Left lung (tissue), 10 donors: ENCODE results near the gene PLA2G4B. TPM values are rescaled to one million over a fixed set of nuclear protein-coding genes. Genes with fewer than 3 reads are reported as not detected.
A peak's percentile ranks its signal among the peaks of the same experiment; 100 is the strongest.

Experiments used
- ATAC-seq: fragments of 200-7000 bp; cut with Tn5 transposase; one replicate; pipeline ENCODE4 v1.9.1; 2020; ENCODE audit warnings: moderate library complexity
- DNase-seq, 4 donors: peaks; one replicate each; pipeline ENCODE4 v3.0.0-alpha.2; 2013 to 2020
- H3K27ac ChIP-seq, 2 donors: fragments of 200-600 bp; sonication (generic) in 1 of 2; one replicate each; pipeline versions ENCODE4 v1.5.0 to v1.8.0; 2020 to 2021
- H3K27me3 ChIP-seq, 2 donors: fragments of 200-600 bp; sonication (generic) in 1 of 2; one replicate each; pipeline versions ENCODE4 v1.5.0 to v1.8.0; 2020 to 2021
- H3K36me3 ChIP-seq, 2 donors: fragments of 200-600 bp; sonication (generic) in 1 of 2; one replicate each; pipeline versions ENCODE4 v1.5.0 to v1.8.0; 2020 to 2021
- H3K4me1 ChIP-seq, 2 donors: fragments of 200-600 bp; one replicate each; pipeline ENCODE4 v1.8.0; 2021
- H3K4me3 ChIP-seq, 2 donors: fragments of 200-600 bp; sonication (generic) in 1 of 2; one replicate each; pipeline versions ENCODE4 v1.5.0 to v1.8.0; 2020 to 2021; ENCODE audit warnings: mild to moderate bottlenecking in 1 of 2
- H3K9me3 ChIP-seq, 2 donors: fragments of 200-600 bp; sonication (generic) in 1 of 2; one replicate each; pipeline versions ENCODE4 v1.5.0 to v1.8.0; 2020 to 2021
- CTCF ChIP-seq, 2 donors: fragments of 200-600 bp; sonication (generic) in 1 of 2; IDR thresholded peaks; one replicate each; pipeline versions ENCODE4 v1.5.0 to v1.8.0; 2021; ENCODE audit warnings: antibody characterized with exemption in 2 of 2
- intact Hi-C, 2 donors: fragments of 100-400 bp; cut with DNase I; formaldehyde crosslinking; loops; one replicate each; pipeline versions ENCODE4 v1.11.2 to v1.14.2; 2022
- polyA plus RNA-seq, 6 donors: library from polyadenylated mRNA; unstranded; fragments of 120-200 nt; gene quantifications; one replicate each; pipeline ENCODE4 v1.2.1, GENCODE V29; 2013; ENCODE audit not compliant: insufficient read length in 6 of 6
- total RNA-seq, 2 donors: library from RNA; stranded (reverse); fragmentation: NEBNext Ultra II Directional; extraction: Animal tissue kit (Norgen Biotek cat#: 25700); gene quantifications; one replicate each; pipeline ENCODE4 v1.2.1, GENCODE V29; 2021
- donor health status: DM: no; HTN: yes; CAD: no.
- donor health status: DM: no; HTN: no; CAD: no.

PLA2G4B gene
- total and polyA plus RNA-seq, 8 donors: 9.2 to 23.1 (median 11.3) TPM

GRCh38 chr15:41880156-41880877 lies 41.7 kb downstream of the PLA2G4B start:
- Histone ChIP-seq H3K4me1 (peaks cover 9 to 15% of the 10 kb centered on the region in 2 donors), H3K4me3 (no peak overlapping the region), H3K9me3 (no peaks in the 10 kb centered on the region), H3K27ac (no peak overlapping the region), H3K27me3 (peaks cover 0 to 20% of the 10 kb centered on the region in 2 donors), H3K36me3 (peaks cover 0 to 2% of the 10 kb centered on the region in 2 donors)
- TF ChIP-seq CTCF (IDR thresholded peaks at IDR 0.05): no peak
- no peak for ATAC-seq
- DNase-seq: peak in 1 of 4 donors; percentile 63
- intact Hi-C loops: no loop called here

GRCh38 chr15:41881086-41881485 lies 42.4 kb downstream of the PLA2G4B start:
- intact Hi-C loops: no loop called here
- Histone ChIP-seq H3K4me3 (no peak overlapping the region), H3K27ac (no peak overlapping the region), H3K36me3 (peaks cover 0 to 10% of the 10 kb centered on the region in 2 donors), H3K27me3 (peaks cover 0 to 20% of the 10 kb centered on the region in 2 donors), H3K9me3 (no peaks in the 10 kb centered on the region), H3K4me1 (peaks cover 9 to 15% of the 10 kb centered on the region in 2 donors)
- DNase-seq (no peak), ATAC-seq (no peak)
- TF ChIP-seq CTCF (IDR thresholded peaks at IDR 0.05): no peak

- no peak for TF ChIP-seq CTCF (IDR thresholded peaks at IDR 0.05)
- Histone ChIP-seq H3K27me3 (peaks cover 0 to 20% of the 10 kb centered on the region in 2 donors), H3K4me3 (no peak overlapping the region), H3K27ac (no peak overlapping the region), H3K9me3 (no peaks in the 10 kb centered on the region), H3K36me3 (peaks cover 0 to 11% of the 10 kb centered on the region in 2 donors), H3K4me1 (peaks cover 9 to 15% of the 10 kb centered on the region in 2 donors)
- DNase-seq (no peak), ATAC-seq (no peak)
- intact Hi-C loops: no loop called here
Observed at GRCh38 chr15:41881550-41881919, 42.9 kb downstream of the PLA2G4B start.

GRCh38 chr15:41881920-41882688 lies 43.5 kb downstream of the PLA2G4B start:
- ATAC-seq: peak; percentile 73
- Histone ChIP-seq H3K27ac (no peak overlapping the region), H3K9me3 (no peaks in the 10 kb centered on the region), H3K4me3 (peak overlapping the region in 1 of 2 donors; percentile 13), H3K4me1 (peaks cover 9 to 15% of the 10 kb centered on the region in 2 donors), H3K27me3 (peaks cover 0 to 20% of the 10 kb centered on the region in 2 donors), H3K36me3 (peaks cover 0 to 11% of the 10 kb centered on the region in 2 donors)
- intact Hi-C loops: no loop called here
- DNase-seq: peak in 2 of 4 donors; percentile 39 to 82
- no peak for TF ChIP-seq CTCF (IDR thresholded peaks at IDR 0.05)
